ENCODE results near the gene THSD7B.

Gene THSD7B

DNA sequence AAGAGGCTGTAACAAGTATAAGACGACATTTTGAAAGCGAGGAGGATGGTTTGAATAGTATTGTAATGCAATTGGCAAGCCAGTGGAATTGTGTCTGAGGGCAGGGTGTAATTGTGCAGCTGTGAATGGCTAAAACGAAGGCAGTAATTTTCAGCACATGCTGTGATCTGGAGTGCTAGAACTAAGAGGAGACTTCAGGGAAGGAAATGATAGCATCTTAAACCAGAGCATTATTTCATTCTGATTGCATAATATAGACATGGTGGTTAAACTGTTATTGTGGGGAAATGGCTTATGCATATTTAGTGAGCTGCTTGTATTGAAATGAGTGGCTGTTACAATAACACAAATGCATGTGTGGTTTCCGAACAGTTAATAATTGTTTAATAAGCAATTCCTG lies 36.3 kb downstream of the THSD7B start:
- H3K4me3 ChIP-seq (ENCODE audit: low read depth, low read length) = no peak overlapping the region
- no peak for DNase-seq (ENCODE audit: low read depth)

DNA sequence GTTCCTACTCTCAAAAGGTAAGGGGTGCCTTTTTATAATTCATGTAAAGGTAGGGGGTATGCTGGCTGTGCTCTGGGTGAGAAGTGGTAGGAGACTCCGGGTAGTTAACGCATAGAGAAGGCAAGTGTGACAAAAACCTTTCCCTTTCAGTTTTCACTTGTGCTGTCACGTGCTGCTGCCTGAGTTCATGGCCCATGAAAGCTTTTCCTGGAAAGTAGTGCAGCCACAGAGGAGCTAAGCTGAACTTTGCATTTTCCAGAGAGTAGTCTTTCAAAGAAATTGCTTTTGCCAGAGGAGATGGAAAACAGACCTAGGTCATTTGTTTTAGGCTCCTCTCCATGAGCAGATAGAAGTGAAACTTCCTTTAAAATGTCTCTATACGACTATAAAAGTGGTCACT lies 44.7 kb downstream of the THSD7B start:
- DNase-seq (ENCODE audit: low read depth) = no peak
- no peak overlapping the region for H3K4me3 ChIP-seq (ENCODE audit: low read depth, low read length)

DNA sequence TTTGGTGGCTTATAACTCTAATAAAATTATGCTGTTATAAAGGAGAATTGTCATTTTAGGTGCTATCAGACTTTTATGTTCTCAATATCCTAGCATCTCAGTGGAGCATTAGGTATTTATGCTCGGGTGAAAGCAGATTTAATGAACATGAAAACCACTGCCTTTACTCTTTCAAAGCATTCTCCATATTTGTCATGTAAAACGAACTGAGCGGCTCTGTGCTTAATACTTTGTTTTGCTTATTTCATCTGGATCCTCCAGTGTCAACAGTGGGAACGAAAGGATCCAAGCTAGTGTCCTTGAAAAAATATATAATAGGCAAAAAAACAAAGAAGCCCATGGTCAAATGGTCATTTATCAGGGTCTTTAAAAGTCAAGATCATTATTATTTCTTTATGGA lies 53.5 kb downstream of the THSD7B start:
- no peak overlapping the region for H3K4me3 ChIP-seq (ENCODE audit: low read depth, low read length)
- no peak for DNase-seq (ENCODE audit: low read depth)

DNA sequence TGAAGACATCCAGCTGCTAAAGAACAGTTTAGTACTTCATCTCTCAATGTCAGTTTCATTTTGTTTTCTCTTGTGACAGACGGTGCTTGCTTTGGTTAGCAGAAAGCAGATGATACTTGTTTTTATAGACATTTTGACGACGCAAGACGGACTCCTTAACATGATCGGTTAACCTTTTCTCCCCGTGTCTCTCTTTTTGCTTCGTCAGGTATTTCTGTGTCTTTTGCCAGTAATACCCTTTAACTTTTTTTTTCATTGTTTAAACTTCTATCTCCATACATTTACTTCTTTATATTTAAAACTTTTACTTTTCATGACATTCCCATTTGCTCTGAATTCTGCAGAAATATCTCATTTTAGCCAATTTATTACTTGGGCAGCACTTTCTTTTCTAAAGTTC lies 57.9 kb downstream of the THSD7B start:
- no peak for DNase-seq (ENCODE audit: low read depth)
- H3K4me3 ChIP-seq (ENCODE audit: low read depth, low read length) = no peak overlapping the region

DNA sequence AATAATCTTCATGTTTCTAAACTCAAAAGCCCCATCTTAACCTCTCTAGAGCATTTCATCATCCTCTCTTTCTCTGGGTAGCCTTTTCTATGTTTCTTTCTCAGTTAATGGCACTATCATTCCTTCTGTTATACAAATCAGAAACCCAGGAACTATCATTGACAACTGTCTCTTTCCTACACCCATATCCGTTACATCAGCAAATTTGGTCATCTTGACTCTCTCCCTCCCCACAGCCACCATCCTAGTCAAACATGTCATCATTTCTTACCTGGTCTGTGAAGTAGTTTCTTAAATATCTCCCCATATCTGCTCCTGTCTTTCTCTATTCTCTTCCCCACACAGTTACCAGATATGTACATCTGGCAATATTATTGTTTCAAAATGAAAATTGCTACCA lies 62.8 kb downstream of the THSD7B start:
- DNase-seq (ENCODE audit: low read depth) = no peak
- H3K4me3 ChIP-seq (ENCODE audit: low read depth, low read length) = no peak overlapping the region

DNA sequence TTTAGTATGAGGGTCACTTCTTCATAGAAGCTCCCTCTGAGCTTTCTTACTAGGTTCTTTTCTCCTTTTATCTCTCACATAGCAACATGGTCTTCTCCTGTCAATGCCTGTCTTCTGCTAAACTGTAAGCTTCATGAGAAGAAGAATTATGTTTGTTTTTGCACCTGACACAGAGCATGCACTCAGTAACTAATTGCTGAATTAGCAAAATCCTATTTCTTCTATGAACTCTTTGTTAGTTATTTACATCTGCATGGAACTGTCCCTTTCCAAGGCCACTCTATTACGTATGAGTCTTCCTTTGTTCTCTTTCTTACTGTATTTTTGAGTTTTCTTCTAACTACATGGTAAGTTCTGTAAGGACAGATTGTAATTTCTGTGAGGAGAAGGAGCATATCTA lies 63.4 kb downstream of the THSD7B start:
- DNase-seq (ENCODE audit: low read depth) = no peak

DNA sequence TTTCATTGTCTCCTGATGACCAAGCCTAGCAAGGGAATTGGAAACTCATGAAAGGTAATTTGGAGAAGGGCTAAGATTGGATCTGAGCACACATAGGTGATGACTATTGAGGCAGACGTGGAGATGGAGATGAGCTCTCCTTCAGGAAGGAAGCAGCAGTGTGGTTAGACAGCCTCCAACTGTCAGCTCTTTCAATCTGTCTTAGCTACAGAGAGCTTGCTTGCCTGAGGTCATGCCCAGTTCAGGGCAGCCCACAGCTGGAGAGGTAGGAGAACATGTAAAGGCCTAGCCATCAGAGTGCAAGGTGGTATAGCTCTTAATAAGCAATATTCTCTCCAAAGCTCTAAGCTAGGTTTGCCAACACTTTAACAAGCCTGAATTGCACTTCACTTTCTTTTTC lies 79.2 kb downstream of the THSD7B start:
- H3K4me3 ChIP-seq (ENCODE audit: low read depth, low read length) = no peak overlapping the region

More for the DNA sequence above, 63.4 kb downstream of the THSD7B start:
- no peak overlapping the region for H3K4me3 ChIP-seq (ENCODE audit: low read depth, low read length)

DNA sequence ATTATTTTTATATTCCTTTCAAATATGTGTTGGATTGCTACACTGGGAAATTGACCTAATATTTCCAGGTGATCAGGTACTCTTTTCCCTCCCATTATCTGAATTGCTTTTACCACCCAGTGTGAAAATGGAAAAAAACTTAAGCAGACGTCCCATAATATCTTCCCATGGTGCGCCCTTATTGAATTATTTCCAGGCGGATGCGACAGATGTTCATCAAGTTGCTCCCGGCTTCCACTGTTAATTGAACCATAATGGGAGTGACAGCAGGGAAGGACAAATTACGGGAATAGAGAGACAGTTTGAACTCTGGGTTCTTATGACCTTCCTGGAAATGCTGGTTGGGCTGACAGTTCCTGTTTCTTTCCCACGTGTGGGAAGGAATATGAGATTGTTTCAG lies 93.3 kb downstream of the THSD7B start:
- no peak overlapping the region for H3K4me3 ChIP-seq (ENCODE audit: low read depth, low read length)
- DNase-seq (ENCODE audit: low read depth) = no peak

More for the DNA sequence above, 79.2 kb downstream of the THSD7B start:
- DNase-seq (ENCODE audit: low read depth) = no peak

DNA sequence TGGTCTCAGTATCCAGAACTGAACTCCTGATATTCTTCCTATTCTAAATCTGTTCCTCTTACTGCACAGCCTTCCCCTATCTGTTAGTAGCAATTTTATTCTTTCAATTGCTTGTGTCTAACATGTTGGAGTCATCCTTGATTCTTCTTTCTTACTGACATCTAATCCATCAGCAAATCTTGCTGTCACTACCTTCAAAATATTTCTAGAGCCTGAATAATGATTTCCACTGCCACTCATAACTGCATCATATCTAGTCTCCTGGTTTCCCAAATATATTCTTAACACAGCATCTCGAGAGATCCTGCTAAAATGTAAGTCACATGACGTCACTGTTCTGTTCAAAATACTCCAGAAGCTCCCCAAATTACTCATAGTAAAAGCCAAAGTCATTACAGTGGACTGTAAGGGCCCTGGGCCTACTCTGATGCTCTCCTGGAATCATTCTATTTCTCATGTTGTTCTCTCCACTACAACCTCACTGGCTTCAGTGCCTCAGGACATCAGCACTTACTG lies 95.2 kb downstream of the THSD7B start:
- no peak overlapping the region for H3K4me3 ChIP-seq (ENCODE audit: low read depth, low read length)
- DNase-seq (ENCODE audit: low read depth) = no peak

DNA sequence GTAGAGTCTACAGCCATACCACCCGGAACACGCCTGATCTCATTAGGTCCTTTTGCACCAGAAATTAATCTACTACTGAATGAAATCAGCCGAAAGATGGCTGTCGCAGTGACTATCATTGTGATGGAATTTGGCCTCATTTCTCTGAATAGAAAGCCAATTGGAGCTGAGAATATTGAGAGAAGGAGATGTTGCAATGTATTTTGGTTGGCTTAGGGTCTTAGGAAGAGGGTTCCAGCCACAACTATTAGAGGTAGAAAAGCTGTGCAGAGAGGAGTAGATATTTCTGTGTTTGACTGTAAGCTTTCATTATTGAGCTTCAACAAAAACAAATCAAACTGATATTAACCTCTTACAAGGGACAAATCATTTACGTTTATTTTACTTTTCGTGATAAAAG lies 98.1 kb downstream of the THSD7B start:
- no peak overlapping the region for H3K4me3 ChIP-seq (ENCODE audit: low read depth, low read length)
- DNase-seq (ENCODE audit: low read depth) = no peak

DNA sequence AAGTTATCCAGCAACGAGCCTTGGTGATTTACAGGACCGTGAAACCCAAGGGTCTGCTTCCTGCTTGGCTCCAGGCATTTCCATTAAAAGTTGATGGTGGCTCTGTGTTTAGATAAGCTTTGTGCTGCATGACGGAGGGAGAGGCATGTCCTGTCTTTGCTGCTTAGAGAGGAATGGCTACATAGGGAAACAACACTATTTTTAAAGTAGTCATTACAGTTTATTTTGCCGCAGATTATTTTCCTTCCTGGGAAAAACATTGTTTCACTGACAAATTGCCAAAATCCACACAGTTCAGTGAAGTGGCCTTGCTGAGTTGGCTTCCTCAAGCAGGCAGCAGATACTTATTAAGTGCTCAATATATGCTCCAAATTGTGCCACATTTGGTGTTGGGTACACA lies 98.5 kb downstream of the THSD7B start:
- H3K4me3 ChIP-seq (ENCODE audit: low read depth, low read length) = no peak overlapping the region
- no peak for DNase-seq (ENCODE audit: low read depth)

DNA sequence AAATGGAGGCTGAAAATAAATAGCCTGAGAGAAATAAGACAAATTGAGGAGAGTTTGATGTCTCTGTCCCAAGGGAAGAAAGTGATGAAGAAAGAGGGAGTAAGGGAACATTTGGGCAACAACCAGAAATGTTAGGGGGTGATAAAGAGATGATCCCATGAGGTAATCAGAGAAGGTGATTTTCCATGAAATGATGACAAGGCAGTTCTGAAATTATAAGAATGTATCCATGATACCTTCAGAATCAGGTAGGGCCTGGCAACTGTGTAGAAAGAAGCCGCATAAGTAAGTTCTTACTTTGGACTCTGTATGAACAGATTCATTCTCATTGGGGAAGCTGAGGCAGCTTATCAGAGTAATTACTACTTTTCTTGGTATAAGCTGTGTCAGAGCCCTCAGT lies 106.1 kb downstream of the THSD7B start:
- no peak overlapping the region for H3K4me3 ChIP-seq (ENCODE audit: low read depth, low read length)
- no peak for DNase-seq (ENCODE audit: low read depth)

DNA sequence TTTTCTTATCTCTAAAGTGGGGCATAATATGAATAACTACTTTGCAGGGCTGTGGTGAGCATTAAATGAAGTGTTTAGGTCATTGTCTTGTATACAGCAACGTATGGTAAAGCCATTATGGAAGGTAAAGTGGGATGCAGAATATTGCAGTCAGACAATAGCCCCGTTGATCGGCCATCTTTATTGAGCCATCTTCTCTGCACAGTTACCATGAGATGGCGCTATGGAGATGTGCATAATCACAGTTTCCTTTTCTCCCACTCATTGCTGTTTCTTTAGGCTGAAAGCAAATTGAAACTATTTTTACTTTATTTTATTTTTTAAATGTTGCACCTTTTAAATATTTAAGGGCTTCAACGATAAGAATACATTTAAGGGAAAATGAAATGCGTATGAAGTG lies 108.9 kb downstream of the THSD7B start:
- no peak for DNase-seq (ENCODE audit: low read depth)
- no peak overlapping the region for H3K4me3 ChIP-seq (ENCODE audit: low read depth, low read length)

DNA sequence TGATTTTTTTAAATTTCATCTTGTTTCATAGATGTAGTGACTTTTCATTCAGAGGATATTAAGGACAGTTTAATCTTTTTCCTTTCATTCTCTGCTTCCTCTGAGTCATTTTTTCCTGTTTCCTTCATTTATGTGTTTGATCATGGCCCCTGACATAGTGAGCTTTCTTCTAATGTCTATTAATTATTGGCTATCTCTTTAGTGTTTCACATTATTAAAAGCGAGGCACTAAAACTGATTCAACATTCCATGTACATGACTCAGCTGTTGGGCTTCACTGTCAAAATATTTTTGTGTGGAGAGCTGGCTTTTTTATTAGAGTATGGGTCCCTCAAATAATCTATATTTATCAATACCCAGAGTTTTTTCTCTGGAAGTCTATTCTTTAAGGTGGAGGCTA lies 125.8 kb downstream of the THSD7B start:
- no peak for DNase-seq (ENCODE audit: low read depth)
- H3K4me3 ChIP-seq (ENCODE audit: low read depth, low read length) = no peak overlapping the region

DNA sequence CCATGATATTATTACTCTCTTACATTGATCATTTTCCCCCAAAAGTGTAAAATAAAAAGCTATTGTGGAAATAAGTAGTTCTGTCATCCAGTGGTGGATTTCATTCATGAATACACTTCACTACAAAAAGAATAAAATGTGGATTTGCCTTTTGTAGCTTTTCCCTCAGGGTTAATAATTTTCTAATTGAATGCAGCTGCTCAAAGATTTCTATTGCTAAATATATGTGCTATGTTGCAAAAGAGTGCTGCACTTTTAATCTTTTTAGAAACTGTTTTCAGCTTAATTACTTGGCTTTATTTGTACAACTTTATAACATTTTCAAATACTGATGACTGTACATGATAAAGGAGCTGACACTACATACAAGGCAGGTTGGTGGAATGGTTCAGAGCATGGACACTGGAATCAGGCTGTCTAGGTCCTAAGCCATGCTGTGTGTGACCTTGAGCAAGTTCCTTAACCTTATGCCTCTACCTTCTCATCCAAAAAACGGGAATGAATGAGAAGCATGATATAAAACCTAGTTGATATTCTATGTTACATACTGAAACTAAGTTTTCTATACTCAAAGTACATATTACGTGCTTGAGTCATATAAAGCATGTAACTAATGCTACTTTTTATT lies 128.8 kb downstream of the THSD7B start:
- H3K4me3 ChIP-seq (ENCODE audit: low read depth, low read length) = no peak overlapping the region
- DNase-seq (ENCODE audit: low read depth) = no peak

DNA sequence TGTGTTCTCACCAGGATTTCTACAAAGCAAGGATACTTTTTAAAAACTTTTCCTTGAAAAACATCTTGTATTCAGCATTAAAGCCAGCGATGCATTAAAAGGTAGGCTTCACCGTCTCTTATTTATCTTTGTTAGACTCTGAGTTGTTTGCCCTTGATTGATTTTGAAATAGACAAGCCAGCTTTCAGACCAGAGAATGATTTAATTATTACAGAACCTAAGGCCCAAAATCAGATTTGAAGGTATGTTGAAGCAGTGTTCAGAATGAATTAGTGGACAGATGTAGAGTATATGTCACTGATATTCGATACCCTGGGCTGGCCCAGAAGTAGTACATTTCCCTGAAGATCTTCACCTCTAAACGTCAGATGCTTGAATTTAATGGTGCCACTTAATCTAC lies 136.4 kb downstream of the THSD7B start:
- DNase-seq (ENCODE audit: low read depth) = no peak
- no peak overlapping the region for H3K4me3 ChIP-seq (ENCODE audit: low read depth, low read length)

DNA sequence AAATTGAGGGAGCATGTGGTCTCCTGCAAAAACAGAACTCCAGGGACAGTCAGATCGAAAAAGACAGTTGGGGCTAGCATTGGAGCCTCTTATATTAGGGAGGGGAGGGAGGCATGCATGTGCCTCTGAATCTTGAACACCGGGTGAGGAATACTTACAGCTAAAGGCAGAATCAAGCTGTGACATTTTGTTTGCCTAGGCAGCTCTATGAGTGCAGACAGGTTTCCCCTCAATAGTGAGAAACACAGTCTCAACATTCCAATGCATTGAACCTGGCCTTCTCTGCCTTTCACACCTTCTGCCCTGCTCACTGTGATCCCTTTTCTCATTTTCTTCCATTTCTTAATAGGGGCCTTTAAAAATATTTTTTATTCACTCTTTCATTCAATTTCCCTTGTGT lies 140.4 kb downstream of the THSD7B start:
- H3K4me3 ChIP-seq (ENCODE audit: low read depth, low read length) = no peak overlapping the region
- DNase-seq (ENCODE audit: low read depth) = no peak

DNA sequence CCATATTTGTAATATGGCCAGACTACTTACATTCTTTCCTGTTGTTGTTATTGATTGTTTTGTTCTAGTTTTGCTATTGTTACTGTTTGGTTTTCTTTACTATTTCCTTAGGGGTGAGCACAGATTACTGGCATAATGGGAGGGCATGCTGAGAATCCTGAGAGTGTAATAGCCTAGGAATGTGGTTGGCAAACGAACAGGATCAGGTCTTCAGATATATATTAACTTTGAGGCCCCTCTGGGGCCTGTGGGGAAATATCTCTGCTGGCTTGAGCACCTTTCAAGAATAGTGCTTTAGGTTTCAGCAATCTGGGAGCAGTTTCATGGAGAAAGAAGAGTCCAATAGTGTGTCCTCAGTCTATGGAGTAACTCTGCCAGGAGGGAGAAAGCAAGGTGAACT lies 144.4 kb downstream of the THSD7B start:
- no peak for DNase-seq (ENCODE audit: low read depth)

DNA sequence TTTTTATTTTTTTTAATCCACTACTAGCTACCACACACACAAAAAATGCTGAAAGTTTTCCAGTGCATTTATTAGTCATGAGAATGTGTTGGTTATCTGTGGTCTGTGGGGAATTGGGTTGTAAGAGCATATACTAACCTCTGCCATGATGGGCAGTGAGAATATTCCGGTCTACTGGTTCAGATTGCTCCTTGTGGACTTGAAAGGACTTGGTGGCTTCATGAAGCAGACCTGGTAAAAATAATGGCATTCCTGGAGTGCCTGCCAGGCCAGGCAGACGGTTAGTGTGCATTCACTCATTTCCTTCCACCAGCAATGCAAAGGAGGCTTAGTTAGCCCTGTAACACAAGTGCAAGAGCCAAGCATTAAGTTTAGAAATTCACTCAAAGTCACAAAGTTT lies 150.8 kb downstream of the THSD7B start:
- no peak for DNase-seq (ENCODE audit: low read depth)
- H3K4me3 ChIP-seq (ENCODE audit: low read depth, low read length) = no peak overlapping the region

More for the DNA sequence above, 144.4 kb downstream of the THSD7B start:
- H3K4me3 ChIP-seq (ENCODE audit: low read depth, low read length) = no peak overlapping the region

DNA sequence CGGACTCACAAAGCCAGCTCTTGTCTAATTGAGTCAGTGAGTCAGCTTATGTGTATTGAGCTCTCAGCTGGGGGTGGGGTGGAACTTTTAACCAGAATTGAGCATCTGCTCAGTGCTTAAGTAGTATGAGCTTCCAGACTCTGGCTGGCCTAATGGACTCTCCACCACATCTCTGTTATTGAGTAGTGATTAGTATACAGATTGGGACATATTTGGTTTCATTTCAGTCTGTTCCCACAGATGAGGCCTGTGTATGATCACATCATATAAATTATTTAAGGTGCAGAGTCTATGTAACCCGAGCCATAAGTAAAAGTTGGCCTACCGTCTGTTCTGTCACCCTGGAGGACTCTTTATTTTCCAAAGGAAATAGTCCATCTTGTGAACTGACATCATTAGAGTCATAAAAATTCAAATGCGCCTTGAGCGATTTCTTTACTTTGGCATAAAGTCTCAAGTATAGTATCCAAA lies 152.1 kb downstream of the THSD7B start:
- DNase-seq (ENCODE audit: low read depth) = no peak
- H3K4me3 ChIP-seq (ENCODE audit: low read depth, low read length) = no peak overlapping the region

DNA sequence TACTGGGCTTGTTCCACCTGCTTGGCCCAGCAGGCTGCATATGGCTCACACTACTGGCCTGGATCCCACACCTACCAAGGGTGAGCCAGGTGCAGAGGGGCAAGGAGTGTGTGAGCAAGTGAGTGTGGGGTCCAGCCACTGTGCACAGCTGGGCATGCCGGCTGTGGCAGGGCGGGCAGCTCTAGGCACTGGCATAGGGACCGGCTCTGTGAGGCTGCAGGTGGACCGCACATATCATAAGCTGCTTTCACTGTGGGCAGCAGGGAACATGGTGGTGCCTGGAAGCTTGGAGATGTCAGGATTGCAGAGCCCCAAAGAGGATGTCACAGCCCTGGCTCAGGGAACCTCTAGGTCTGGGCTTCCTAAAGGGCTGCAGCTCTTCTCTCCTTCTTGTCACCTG lies 154.3 kb downstream of the THSD7B start:
- no peak overlapping the region for H3K4me3 ChIP-seq (ENCODE audit: low read depth, low read length)
- no peak for DNase-seq (ENCODE audit: low read depth)
